CD4-positive, alpha-beta memory T cell (primary cell): ENCODE data around the gene SORCS2. TPM values are rescaled to one million over a fixed set of nuclear protein-coding genes. Genes with fewer than 3 reads are reported as not detected.

Experiments used
- CTCF ChIA-PET: fragments of 350-600 bp; sonication (Branson Sonifier 250); formaldehyde crosslinking; loops from one replicate; lab custom pipeline; 2021; ENCODE audit warnings: inconsistent platforms; ENCODE audit not compliant: partially characterized antibody; lab: Charles Lee
- POLR2A ChIA-PET: fragments of 350-600 bp; sonication (Branson Sonifier 250); formaldehyde crosslinking; loops from one replicate; lab custom pipeline; 2021; ENCODE audit not compliant: partially characterized antibody; lab: Charles Lee
- DNase-seq, 5 donors: peaks; one replicate each; pipeline versions ENCODE4 v3.0.0 to v3.0.0-alpha.2; 2020 to 2022; ENCODE audit warnings: mixed read lengths in 1 of 5
- H3K27ac ChIP-seq: one replicate; pipeline ENCODE4 v1.7.0; 2013; ENCODE audit warnings: low read depth, low read length
- H3K27me3 ChIP-seq: 2 replicates; pipeline ENCODE4 v1.7.0; 2013; ENCODE audit warnings: mild to moderate bottlenecking, low read length, moderate library complexity; ENCODE audit not compliant: insufficient read depth
- H3K36me3 ChIP-seq: 2 replicates; pipeline ENCODE4 v1.7.0; 2013; ENCODE audit warnings: mild to moderate bottlenecking, low read length, moderate library complexity; ENCODE audit not compliant: insufficient read depth
- H3K4me1 ChIP-seq: 2 replicates; pipeline ENCODE4 v1.7.0; 2013; ENCODE audit warnings: mild to moderate bottlenecking, low read length, moderate library complexity; ENCODE audit not compliant: insufficient read depth
- H3K4me3 ChIP-seq, 2 donors: one replicate each; pipeline ENCODE4 v1.7.0; 2013; ENCODE audit warnings: low read length in 2 of 2, mild to moderate bottlenecking in 1 of 2
- H3K9me3 ChIP-seq, 2 donors: one replicate each; pipeline ENCODE4 v1.7.0; 2013; ENCODE audit warnings: low read length in 2 of 2, control low read depth in 1 of 2; ENCODE audit not compliant: control insufficient read depth in 1 of 2
- H3K27ac Mint-ChIP-seq, 7 donors: one replicate each; pipeline ENCODE4 v1.8.0; 2020 to 2021; ENCODE audit warnings: mixed read lengths in 7 of 7, mild to moderate bottlenecking in 6 of 7, inconsistent platforms in 3 of 7, moderate library complexity in 3 of 7
- H3K27me3 Mint-ChIP-seq, 2 donors: one replicate each; pipeline ENCODE4 v1.8.0; 2020 to 2021; ENCODE audit warnings: mixed read lengths in 2 of 2
- H3K36me3 Mint-ChIP-seq, 2 donors: one replicate each; pipeline ENCODE4 v1.8.0; 2020 to 2021; ENCODE audit warnings: mixed read lengths in 2 of 2, inconsistent platforms in 1 of 2, mild to moderate bottlenecking in 1 of 2
- H3K4me1 Mint-ChIP-seq, 4 donors: one replicate each; pipeline ENCODE4 v1.8.0; 2020 to 2021; ENCODE audit warnings: mixed read lengths in 4 of 4, mild to moderate bottlenecking in 1 of 4
- H3K4me3 Mint-ChIP-seq, 8 donors: one replicate each; pipeline ENCODE4 v1.8.0; 2020 to 2021; ENCODE audit warnings: mixed read lengths in 8 of 8, mild to moderate bottlenecking in 7 of 8, moderate library complexity in 6 of 8, inconsistent platforms in 3 of 8
- H3K9me3 Mint-ChIP-seq, 8 donors: one replicate each; pipeline ENCODE4 v1.8.0; 2020 to 2021; ENCODE audit warnings: mixed read lengths in 8 of 8, mild to moderate bottlenecking in 5 of 8, inconsistent platforms in 3 of 8, moderate library complexity in 1 of 8
- intact Hi-C: fragments of 100-400 bp; cut with micrococcal nuclease; formaldehyde crosslinking; loops from one replicate; pipeline ENCODE4 v1.15.1; 2023
- polyA plus RNA-seq, 2 donors: library from polyadenylated mRNA; unstranded; fragments of 300-500 nt; fragmentation: Illumina TruSeq; gene quantifications; one replicate each; pipeline ENCODE4 v1.2.3, GENCODE V29; 2021
- total RNA-seq, 2 experiments: library from RNA; stranded (reverse); gene quantifications; one replicate each; pipeline ENCODE4 v1.2.3, GENCODE V29; 2021

Gene SORCS2
- total and polyA plus RNA-seq, 4 experiments from 2014 or later = not detected

DNA sequence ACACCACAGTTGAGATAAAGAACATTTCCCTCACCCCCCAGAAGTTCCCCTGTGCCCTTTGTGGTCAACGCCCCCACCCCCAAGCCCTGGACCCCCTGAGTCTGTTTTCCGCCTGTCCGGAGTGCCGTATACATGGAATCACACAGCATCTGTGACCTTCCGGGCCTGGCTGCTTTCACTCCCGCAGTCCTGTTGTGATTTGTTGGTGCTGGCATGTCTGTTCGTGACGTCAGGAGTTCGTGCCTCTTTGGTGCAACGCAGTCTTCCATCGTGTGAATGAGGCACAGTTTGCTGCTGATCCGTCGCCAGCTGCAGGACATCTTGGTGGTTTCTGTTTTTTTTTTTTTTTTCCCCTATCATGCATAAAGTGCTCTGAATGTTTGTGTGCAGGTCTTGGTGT lies 180.3 kb downstream of the SORCS2 start:
- H3K4me1 Mint-ChIP-seq = no peaks in the 10 kb centered on the region
- peaks cover 16 to 17% of the 10 kb centered on the region in 2 donors for H3K27me3 Mint-ChIP-seq
- no peaks in the 10 kb centered on the region for H3K36me3 Mint-ChIP-seq
- peaks cover 0 to 4% (median 0%) of the 10 kb centered on the region in 8 donors for H3K9me3 Mint-ChIP-seq
- POLR2A ChIA-PET = no interaction called here
- intact Hi-C loops = no loop called here
- H3K27ac Mint-ChIP-seq = no peak overlapping the region
- no peak overlapping the region for H3K4me3 Mint-ChIP-seq
- CTCF ChIA-PET = no interaction called here
- no peak overlapping the region for H3K27ac ChIP-seq
- H3K4me1 ChIP-seq = no peaks in the 10 kb centered on the region
- H3K9me3 ChIP-seq = no peaks in the 10 kb centered on the region
- no peak for DNase-seq
- H3K27me3 ChIP-seq = no peaks in the 10 kb centered on the region
- no peak overlapping the region for H3K4me3 ChIP-seq
- H3K36me3 ChIP-seq = no peaks in the 10 kb centered on the region

DNA sequence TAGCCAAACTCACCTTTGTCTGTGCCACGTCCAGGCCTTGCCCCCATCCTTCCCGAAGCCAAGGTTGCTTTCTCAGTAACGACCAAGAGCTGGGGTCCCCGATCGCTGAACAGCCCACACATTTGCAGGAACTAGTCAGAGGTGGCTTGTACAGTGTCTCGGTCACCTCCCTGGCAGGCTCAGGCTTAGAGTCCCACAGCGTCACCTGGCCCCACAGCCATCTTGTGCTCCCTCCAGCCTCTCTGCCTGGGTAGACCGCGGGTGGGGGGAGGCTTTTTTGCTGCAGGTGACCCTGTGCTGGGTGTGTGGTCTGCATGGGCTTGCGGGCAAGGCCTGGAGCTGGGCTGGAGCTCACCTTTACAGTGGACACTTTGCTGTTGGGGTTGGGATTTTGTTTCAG lies 182.2 kb downstream of the SORCS2 start:
- H3K9me3 Mint-ChIP-seq = peaks cover 0 to 13% (median 3%) of the 10 kb centered on the region in 8 donors
- no peaks in the 10 kb centered on the region for H3K9me3 ChIP-seq
- no peak for DNase-seq
- no peak overlapping the region for H3K27ac Mint-ChIP-seq
- H3K27me3 Mint-ChIP-seq = peaks cover 22 to 26% of the 10 kb centered on the region in 2 donors
- no peak overlapping the region for H3K4me3 ChIP-seq
- no peak overlapping the region for H3K4me3 Mint-ChIP-seq
- no peaks in the 10 kb centered on the region for H3K4me1 ChIP-seq
- H3K4me1 Mint-ChIP-seq = no peaks in the 10 kb centered on the region
- ChIA-PET POLR2A (no interaction called here), CTCF (no interaction called here)
- no peaks in the 10 kb centered on the region for H3K36me3 Mint-ChIP-seq
- no peaks in the 10 kb centered on the region for H3K27me3 ChIP-seq
- no peaks in the 10 kb centered on the region for H3K36me3 ChIP-seq
- intact Hi-C loops = no loop called here
- no peak overlapping the region for H3K27ac ChIP-seq

DNA sequence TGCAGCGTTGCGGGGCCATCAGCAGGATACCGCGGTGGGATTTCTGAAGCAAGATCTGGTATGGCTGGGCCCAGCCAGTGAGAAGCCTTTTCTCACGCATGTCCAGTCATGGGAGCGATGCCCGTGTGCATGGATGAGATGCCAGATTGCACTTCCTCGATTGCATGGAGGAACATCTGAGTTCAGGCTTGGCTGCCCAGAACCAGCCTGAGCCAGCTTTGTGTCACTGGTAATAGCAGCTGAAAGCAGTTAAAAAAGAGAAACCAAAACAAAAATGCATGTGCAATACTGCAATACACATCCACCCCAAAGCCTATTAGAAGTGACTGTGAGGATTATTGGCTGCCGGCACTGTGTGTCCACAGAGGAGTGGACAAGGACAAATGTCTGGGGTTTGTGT lies 183.1 kb downstream of the SORCS2 start:
- intact Hi-C loops = no loop called here
- H3K27ac Mint-ChIP-seq = no peak overlapping the region

DNA sequence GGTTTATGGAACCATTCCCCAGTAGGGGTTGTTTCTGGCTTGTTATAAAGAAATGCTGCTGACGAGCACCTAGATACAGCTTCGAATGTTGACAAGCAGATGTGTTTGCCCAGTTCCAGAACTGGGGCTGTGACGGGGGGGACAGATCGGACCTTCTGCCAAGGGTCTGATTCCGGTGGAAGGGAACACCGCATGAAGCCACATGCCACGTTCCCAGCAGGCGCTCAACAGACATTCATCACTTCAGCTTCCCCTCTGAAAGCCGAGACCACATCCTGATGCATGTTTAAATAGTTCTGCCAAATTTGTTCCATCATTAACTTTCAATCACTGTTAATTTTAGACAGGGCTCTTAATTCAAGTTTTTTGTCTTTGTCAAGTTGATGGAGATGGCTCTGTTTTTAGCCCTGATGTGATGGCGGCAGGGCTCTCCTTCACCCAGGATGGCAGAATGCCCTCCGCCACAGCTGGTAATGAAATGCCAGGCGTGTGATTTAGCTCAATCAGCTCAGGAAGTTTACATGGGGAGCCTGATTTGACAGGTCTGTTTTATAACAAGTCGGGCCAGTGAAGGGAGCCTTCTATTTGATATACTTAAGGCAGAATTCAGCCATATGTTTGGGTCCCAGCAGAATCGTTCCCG lies 185.0 kb downstream of the SORCS2 start:
- peaks cover 24 to 26% of the 10 kb centered on the region in 2 donors for H3K27me3 Mint-ChIP-seq
- ChIA-PET CTCF (no interaction called here), POLR2A (no interaction called here)
- no peak overlapping the region for H3K27ac Mint-ChIP-seq
- H3K4me3 Mint-ChIP-seq = no peak overlapping the region
- intact Hi-C loops = no loop called here
- peaks cover 0 to 13% (median 3%) of the 10 kb centered on the region in 8 donors for H3K9me3 Mint-ChIP-seq
- no peaks in the 10 kb centered on the region for H3K9me3 ChIP-seq
- H3K4me1 Mint-ChIP-seq = no peaks in the 10 kb centered on the region
- no peak overlapping the region for H3K27ac ChIP-seq
- no peaks in the 10 kb centered on the region for H3K36me3 Mint-ChIP-seq
- no peaks in the 10 kb centered on the region for H3K36me3 ChIP-seq
- no peak for DNase-seq
- H3K4me1 ChIP-seq = no peaks in the 10 kb centered on the region
- H3K27me3 ChIP-seq = no peaks in the 10 kb centered on the region
- no peak overlapping the region for H3K4me3 ChIP-seq

More for the DNA sequence above, 183.1 kb downstream of the SORCS2 start:
- DNase-seq = no peak
- ChIA-PET CTCF (no interaction called here), POLR2A (no interaction called here)
- Mint-ChIP-seq H3K9me3 (peaks cover 0 to 13% (median 3%) of the 10 kb centered on the region in 8 donors), H3K4me1 (no peaks in the 10 kb centered on the region), H3K4me3 (no peak overlapping the region), H3K36me3 (no peaks in the 10 kb centered on the region), H3K27me3 (peaks cover 22 to 26% of the 10 kb centered on the region in 2 donors)
- Histone ChIP-seq H3K4me3 (no peak overlapping the region), H3K36me3 (no peaks in the 10 kb centered on the region), H3K9me3 (no peaks in the 10 kb centered on the region), H3K27me3 (no peaks in the 10 kb centered on the region), H3K4me1 (no peaks in the 10 kb centered on the region), H3K27ac (no peak overlapping the region)

DNA sequence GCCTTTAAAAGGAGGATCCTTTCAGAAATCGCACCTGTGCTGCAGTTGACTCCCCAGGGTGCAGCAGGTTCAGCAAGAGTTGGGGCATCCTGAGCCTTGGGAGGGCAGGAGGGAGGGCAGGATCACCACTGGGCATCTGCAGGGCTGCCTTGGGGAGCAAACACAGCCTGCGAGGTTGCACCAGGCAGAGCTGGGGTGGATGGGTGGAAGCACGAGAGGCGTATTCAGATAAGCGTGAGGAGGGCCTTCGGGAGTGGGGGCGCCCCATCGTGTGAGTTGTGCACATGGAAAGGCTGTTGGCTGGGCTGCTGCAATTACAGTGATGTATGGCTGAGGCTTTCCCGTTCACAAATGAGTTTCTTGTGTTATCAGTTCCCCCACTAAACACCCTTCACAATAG lies 186.8 kb downstream of the SORCS2 start:
- ChIA-PET POLR2A (no interaction called here), CTCF (no interaction called here)
- Histone ChIP-seq H3K36me3 (no peaks in the 10 kb centered on the region), H3K27me3 (no peaks in the 10 kb centered on the region), H3K4me3 (no peak overlapping the region), H3K4me1 (no peaks in the 10 kb centered on the region), H3K27ac (no peak overlapping the region), H3K9me3 (no peaks in the 10 kb centered on the region)
- peaks cover 19 to 26% of the 10 kb centered on the region in 2 donors for H3K27me3 Mint-ChIP-seq
- no peak overlapping the region for H3K4me3 Mint-ChIP-seq
- no peaks in the 10 kb centered on the region for H3K36me3 Mint-ChIP-seq
- H3K4me1 Mint-ChIP-seq = no peaks in the 10 kb centered on the region
- peaks cover 0 to 13% (median 3%) of the 10 kb centered on the region in 8 donors for H3K9me3 Mint-ChIP-seq
- H3K27ac Mint-ChIP-seq = no peak overlapping the region
- DNase-seq = no peak
- intact Hi-C loops = no loop called here

DNA sequence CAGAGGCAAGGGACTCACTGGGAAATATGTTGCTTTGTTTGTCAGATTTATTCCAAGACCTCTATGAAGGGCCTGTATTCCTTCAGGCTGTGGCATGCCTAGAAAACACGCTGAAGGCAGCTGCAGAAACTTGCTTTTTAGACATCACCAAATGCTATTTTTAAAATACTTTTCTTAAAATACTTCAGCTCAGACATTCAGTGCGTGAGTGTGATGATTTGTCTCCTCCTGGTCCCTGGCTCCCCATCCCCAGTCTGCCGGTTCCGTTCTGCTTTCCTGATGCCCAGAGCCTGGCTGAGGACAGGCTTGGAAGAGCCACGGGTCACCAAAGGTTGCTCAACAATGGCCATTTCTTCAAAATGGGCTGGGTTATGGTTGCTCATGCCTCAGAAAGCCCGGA lies 187.4 kb downstream of the SORCS2 start:
- H3K4me1 Mint-ChIP-seq = no peaks in the 10 kb centered on the region
- H3K36me3 Mint-ChIP-seq = no peaks in the 10 kb centered on the region
- Histone ChIP-seq H3K27me3 (no peaks in the 10 kb centered on the region), H3K27ac (no peak overlapping the region), H3K4me1 (no peaks in the 10 kb centered on the region), H3K9me3 (no peaks in the 10 kb centered on the region), H3K4me3 (no peak overlapping the region), H3K36me3 (no peaks in the 10 kb centered on the region)
- no peak overlapping the region for H3K27ac Mint-ChIP-seq
- POLR2A ChIA-PET = no interaction called here
- H3K4me3 Mint-ChIP-seq = no peak overlapping the region
- H3K9me3 Mint-ChIP-seq = peaks cover 0 to 13% (median 3%) of the 10 kb centered on the region in 8 donors
- peaks cover 19 to 26% of the 10 kb centered on the region in 2 donors for H3K27me3 Mint-ChIP-seq
- no peak for DNase-seq
- intact Hi-C loops = no loop called here
- CTCF ChIA-PET = no interaction called here

DNA sequence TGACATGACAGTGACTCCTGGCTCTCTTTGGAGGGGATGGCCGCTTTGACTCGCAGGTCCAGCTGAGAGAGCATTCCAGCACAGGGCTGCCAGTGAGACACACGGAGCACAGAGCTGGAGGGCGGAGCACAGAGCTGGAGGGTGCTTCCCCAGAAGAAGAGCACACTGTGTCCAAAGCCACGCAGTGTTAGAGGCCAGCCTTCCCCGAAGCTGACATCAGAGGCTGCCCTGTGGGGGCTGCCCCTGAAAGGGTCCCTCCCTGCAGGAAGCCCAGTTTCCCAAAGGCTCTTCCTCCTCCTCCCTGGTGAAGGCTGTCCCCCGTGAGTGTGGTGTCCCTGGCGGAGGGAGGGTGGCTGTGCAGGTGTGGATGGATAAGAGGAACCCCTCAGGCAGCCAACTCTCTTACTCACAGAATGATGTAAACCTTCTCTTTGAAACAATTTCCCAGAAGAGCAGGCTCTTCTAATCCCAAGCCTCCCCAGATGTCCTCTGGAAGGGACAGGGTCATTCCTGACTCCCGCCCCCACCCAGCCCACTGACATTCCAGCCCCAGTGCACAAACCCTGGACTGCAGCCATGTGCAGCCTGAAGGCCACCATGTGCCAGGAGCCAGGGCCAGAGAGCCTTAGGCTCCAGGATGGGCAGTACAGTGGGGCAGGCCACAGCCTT lies 189.0 kb downstream of the SORCS2 start:
- Histone ChIP-seq H3K36me3 (no peaks in the 10 kb centered on the region), H3K27ac (no peak overlapping the region), H3K27me3 (no peaks in the 10 kb centered on the region), H3K4me3 (no peak overlapping the region), H3K4me1 (no peaks in the 10 kb centered on the region), H3K9me3 (no peaks in the 10 kb centered on the region)
- Mint-ChIP-seq H3K36me3 (no peaks in the 10 kb centered on the region), H3K9me3 (peaks cover 0 to 13% (median 3%) of the 10 kb centered on the region in 8 donors), H3K27ac (no peak overlapping the region), H3K27me3 (peaks cover 10 to 26% of the 10 kb centered on the region in 2 donors), H3K4me1 (no peaks in the 10 kb centered on the region), H3K4me3 (no peak overlapping the region)
- ChIA-PET CTCF (interaction anchor here (0.7 kb wide), 1 partner anchor 243 kb away, joined by 3 read pairs; no protein-coding TSS in a partner anchor), POLR2A (no interaction called here)
- no peak for DNase-seq
- intact Hi-C loops = no loop called here
